Urothelium cell line (cell line): ENCODE results near the gene RFC1.
"Not testable (repeated sequence)": the region's sequence is repeated elsewhere in the genome, so short reads cannot be mapped to it uniquely, and the experiment has no call there.

ENCODE experiments used
- DNase-seq: peaks from one replicate; pipeline ENCODE4 v3.0.0; 2011; ENCODE audit warnings: low spot score, mixed read lengths
- FAIRE-seq: peaks from 2 replicates; lab custom pipeline; 2011; peaks lifted over from hg19 to GRCh38; lab: Jason Lieb, UNC

RFC1 gene

GRCh38 chr4:39312816-39313215 is 53.3 kb downstream of the RFC1 start:
- no peak for DNase-seq

GRCh38 chr4:39308611-39309010 is 57.6 kb downstream of the RFC1 start:
- FAIRE-seq (no peak), DNase-seq (no peak)

More at GRCh38 chr4:39312816-39313215, 53.3 kb downstream of the RFC1 start:
- no peak for FAIRE-seq

DNA sequence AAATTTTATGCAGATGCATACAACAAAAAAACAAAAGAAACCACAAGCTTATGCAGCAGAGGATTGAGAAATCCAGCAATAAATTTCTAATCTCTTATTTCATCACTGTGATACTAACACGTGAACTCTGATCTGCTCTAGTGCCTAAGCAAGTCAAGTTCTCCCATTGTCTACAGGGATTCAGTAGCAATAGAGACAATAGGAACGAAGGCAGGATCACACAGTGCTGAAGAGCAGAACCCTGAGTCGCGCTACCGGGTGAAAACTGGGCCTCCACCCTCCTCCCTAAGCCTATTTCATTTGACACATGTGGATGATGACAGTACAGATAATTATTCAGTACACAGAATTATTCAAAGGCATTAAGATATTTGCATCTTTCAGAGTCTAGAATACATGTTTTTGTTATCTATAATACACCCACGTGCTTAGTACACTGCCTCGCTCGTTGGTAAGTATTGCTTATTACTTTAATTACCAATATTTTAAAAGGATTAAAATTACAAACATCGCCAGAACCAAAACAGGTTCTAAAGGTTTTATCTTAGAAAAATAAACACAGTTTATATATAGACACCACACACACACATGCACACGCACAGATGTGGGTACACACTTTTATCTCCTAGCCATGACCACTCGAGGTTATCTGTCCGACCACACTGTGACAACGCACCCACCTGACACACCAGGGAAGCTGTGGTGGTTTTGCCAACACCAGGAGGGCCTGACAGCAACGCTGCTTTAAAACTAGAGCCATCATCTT is 60.1 kb downstream of the RFC1 start:
- no peak for FAIRE-seq
- no peak for DNase-seq

DNA sequence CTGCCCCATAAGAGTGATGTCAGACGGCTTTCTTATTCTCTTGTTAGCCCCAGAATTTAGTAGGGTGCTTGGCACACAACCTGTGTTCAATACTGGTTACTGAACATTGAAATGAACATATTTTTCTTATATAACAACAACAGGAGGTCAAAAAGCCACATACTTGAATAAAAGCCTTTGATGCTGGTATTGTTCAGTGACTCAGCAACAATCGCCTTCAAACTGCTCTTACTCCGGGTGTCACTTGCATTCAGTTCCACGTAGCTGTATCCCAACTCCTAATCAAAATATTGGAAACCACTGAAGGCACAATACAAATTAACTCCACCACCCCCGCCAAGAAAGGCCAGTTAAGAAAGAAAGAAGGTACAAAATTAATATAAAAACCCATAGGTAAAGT is 61.5 kb downstream of the RFC1 start:
- DNase-seq: no peak
- no peak for FAIRE-seq

GRCh38 chr4:39303871-39304270 is 62.3 kb downstream of the RFC1 start:
- FAIRE-seq: no peak
- no peak for DNase-seq

- no peak for DNase-seq
- FAIRE-seq: no peak
Observed at GRCh38 chr4:39302901-39303300, 63.3 kb downstream of the RFC1 start.

- FAIRE-seq: peak; percentile 46
Observed at GRCh38 chr4:39295784-39296183, 70.4 kb downstream of the RFC1 start.

GRCh38 chr4:39292433-39292832 is 73.7 kb downstream of the RFC1 start:
- not testable (repeated sequence) for DNase-seq, FAIRE-seq

More at GRCh38 chr4:39295784-39296183, 70.4 kb downstream of the RFC1 start:
- DNase-seq: no peak

DNA sequence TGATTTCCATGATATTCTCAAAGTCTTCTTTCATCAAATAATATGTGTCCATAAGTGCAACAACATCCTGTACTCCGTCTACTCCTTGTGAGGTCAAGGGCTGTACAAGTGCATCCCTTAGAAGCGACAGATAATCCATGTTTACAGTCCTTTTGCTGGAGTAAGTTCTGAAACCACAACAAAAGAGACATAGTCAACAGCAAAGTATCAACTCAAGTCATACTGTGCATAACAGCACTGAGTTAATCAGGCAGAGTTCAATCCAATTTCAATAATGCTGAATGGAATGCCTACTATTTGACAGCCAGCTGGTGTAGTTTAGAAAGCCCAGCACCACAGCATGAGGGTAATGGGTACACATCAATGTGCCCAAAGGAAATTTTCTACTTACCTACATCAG is 74.5 kb downstream of the RFC1 start:
- DNase-seq (no peak), FAIRE-seq (peak; percentile 63)

DNA sequence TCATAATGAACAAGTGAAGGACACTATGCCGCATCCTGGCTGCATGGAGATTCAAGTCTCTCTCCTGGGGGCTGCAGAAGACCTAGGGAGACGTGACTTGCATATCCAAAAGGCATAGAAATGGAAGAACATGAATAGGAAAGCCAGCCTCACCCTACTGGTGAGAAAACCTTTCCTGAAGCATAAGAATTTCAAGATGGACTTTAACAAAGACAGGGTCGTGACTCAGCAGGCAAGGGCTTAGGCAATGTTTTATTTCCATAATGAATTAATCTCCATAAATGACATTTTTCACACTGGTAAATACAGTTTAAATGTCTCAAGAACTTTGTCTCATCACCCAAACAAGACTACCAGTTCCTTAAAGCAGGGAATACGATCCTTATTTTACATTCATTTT is 78.9 kb downstream of the RFC1 start:
- no peak for DNase-seq
- FAIRE-seq: no peak

GRCh38 chr4:39286263-39286662 is 79.9 kb downstream of the RFC1 start:
- no peak for DNase-seq
- FAIRE-seq: no peak

- no peak for DNase-seq
- FAIRE-seq: no peak
Observed at GRCh38 chr4:39285853-39286252, 80.3 kb downstream of the RFC1 start.

GRCh38 chr4:39285111-39285795 is 80.9 kb downstream of the RFC1 start:
- DNase-seq: no peak
- no peak for FAIRE-seq

GRCh38 chr4:39280770-39281169 is 85.4 kb downstream of the RFC1 start:
- FAIRE-seq: no peak
- no peak for DNase-seq

DNA sequence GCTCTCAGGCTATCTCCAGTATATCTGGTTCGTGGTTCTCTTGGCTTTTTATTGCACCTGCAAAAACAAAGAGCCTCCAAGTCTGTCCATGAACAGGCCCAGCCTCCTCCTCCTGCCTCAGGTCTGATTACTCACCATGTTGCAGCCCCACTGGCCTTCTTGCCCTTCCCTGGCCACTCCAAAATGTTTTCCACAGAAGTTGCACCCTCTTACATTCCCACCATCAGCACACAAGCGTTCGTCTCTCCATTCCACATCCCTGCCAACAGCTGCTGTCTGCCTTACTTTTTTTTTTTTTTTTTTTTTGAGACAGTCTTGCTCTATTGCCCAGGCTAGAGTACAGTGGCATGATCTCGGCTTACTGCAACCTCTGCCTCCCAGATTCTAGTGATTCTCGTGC is 86.7 kb downstream of the RFC1 start:
- no peak for DNase-seq
- no peak for FAIRE-seq

GRCh38 chr4:39278476-39278875 is 87.7 kb downstream of the RFC1 start:
- FAIRE-seq (no peak), DNase-seq (no peak)

DNA sequence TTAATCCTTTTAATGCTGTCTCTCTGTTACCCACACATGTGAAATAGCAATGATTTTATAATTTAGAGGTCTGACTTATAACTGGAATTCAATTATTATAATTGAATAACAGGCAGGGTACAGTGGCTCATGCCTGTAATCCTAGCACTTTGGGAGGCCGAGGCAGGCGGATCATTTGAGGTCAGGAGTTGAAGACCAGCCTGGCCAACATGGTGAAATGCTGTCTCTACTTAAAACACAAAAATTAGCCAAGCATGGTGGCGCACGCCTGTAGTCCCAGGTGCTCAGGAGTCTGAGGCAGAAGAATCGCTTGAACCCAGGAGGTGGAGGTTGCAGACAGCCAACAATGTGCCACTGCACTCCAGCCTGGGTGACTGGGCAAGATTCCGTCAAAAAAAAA is 88.5 kb downstream of the RFC1 start:
- DNase-seq, FAIRE-seq: not testable (repeated sequence)

- no peak for DNase-seq
- no peak for FAIRE-seq
Observed at GRCh38 chr4:39274503-39274902, 91.7 kb downstream of the RFC1 start.

DNA sequence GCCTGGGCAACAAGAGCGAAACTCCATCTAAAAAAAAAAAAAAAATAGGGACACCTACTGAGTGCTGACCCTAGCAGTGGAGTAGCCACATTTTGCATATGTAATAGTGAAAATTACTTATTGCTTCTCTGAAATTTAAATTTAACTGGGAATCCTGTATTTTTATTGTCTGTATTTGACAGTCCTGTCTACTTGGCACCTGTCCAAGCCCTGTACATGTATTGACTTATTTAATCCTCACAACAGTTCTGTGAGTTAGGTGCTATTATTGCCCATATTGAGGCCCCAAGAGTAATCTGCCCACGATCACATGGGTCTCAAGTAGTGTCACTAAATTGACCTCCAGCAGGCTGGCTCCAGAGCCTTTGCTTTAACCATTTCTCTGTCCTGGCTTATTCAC is 102.3 kb downstream of the RFC1 start:
- no peak for DNase-seq
- no peak for FAIRE-seq

DNA sequence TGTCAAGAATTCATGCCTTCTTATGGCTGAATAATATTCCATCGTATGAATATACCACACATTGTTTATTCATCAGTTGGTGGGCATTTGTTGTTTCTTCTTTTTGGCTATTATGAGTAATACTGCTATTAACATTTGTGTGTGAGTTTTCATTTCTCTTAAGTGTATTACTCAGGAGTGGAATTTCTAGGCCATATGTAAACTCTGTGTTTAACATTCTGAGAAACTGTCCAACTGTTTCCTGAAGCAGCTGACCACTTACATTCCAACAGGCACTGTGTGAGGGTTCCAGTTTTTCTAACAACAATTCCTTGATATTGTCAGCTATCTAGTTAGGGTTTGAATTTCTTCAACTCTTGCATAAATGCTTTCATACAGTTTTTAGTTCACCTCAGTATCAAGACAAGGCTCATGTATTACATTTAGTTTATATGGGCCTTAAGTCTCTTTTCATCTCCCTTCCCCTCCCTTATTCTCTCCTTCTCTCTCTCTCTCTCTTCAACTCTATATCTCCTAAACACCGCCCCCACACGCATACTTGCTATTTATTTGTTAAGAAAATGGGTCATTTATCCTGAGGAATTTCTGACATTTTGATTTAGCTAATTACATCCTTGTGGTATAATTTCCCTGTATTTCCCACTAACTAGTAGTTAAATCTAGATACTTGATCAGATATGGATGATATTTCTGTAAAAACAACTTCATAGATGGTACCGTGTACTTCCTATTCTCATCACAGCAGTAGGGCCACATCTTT is 106.4 kb downstream of the RFC1 start:
- DNase-seq (no peak), FAIRE-seq (peak; percentile 42)

DNA sequence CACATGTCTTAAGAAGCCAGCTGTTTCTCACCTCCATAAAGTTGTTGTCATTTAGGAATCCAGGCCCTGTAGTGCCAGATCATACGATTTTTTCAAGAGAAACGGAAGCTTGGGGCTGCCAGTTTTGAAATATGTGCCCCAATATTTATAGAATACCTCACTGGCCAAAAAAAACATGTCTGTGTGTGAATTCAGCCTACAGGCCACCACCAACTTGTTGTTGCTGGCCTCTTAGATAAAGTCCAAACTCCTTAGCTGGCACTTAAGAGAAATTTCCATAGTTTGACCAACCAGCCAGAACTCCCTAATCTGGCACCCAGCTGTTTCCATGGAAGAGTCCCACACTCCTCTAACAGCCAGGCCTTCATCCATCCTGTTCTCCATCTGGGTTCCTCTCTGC is 109.7 kb downstream of the RFC1 start:
- FAIRE-seq: no peak
- DNase-seq: no peak

DNA sequence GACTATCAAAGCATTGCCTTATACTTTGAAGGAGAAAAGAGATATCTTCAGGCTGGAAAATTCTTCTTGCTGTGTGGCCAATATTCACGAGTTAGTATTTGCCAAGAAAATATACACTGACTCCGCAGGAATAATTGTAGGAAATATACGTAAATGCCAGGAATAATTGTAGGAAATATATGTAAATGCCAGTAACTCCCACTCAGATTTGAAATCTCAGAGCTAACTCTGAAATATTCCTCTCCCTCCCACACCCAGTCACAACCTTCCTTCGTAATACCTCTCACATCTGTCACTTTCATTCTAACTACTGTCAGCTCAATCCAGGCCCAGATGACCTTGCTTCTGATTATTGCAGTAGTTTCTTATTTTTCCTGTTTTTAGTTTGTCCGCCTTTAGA is 110.3 kb downstream of the RFC1 start:
- FAIRE-seq: peak; percentile 86

More for the DNA sequence above, 110.3 kb downstream of the RFC1 start:
- no peak for DNase-seq
